ENCODE measurements around the gene SAXO1. TPM values are rescaled to one million over a fixed set of nuclear protein-coding genes. Genes with fewer than 3 reads are reported as not detected.

The SAXO1 gene
- total and polyA plus RNA-seq, 2 experiments from 2014 or later, result 0.02 TPM; not detected in 1

GRCh38 chr9:18928711-18929110 is 104.3 kb downstream of the SAXO1 start (continued):
- TF ChIP-seq ZNF462 (CRISPR knock-in tag; IDR thresholded peaks at IDR 0.05), result no peak

GRCh38 chr9:18926513-18926912 is 106.5 kb downstream of the SAXO1 start:
- no peak overlapping the region for H3K27ac ChIP-seq (ENCODE audit: low read depth)
- no peaks in the 10 kb centered on the region for H3K9me2 ChIP-seq (ENCODE audit: insufficient read depth)
- DNase-seq (ENCODE audit: low spot score) (no peak), ATAC-seq (no peak)
- H4K20me1 ChIP-seq (replicated peaks; ENCODE audit: insufficient read depth), result no peaks in the 10 kb centered on the region
- H3K9me3 Mint-ChIP-seq, result no peaks in the 10 kb centered on the region
- no peak overlapping the region for H3K27ac Mint-ChIP-seq
- H3K4me1 ChIP-seq (ENCODE audit: insufficient read depth), result no peaks in the 10 kb centered on the region
- no peaks in the 10 kb centered on the region for H3K36me3 ChIP-seq (ENCODE audit: insufficient read depth)
- H3K4me3 ChIP-seq, result no peak overlapping the region
- no peaks in the 10 kb centered on the region for H3K79me2 ChIP-seq (replicated peaks; ENCODE audit: insufficient read depth)
- no peak overlapping the region for H3K4me2 ChIP-seq
- H3K27me3 ChIP-seq (ENCODE audit: insufficient read depth), result no peaks in the 10 kb centered on the region
- H3K4me3 Mint-ChIP-seq, result no peak overlapping the region
- no peaks in the 10 kb centered on the region for H3F3A ChIP-seq (replicated peaks; ENCODE audit: low read depth)
- H3K4me1 Mint-ChIP-seq, result 0 out of 3 replicates have a peak, but pooled peaks cover under 1% of the 10 kb centered on the region
- H3K27me3 Mint-ChIP-seq (ENCODE audit: insufficient read depth, low read depth, poor library complexity), result peaks cover 6% of the 10 kb centered on the region
- no peaks in the 10 kb centered on the region for H3K36me3 Mint-ChIP-seq (ENCODE audit: low read depth)
- TF ChIP-seq EZH2phosphoT487 (IDR thresholded peaks at IDR 0.05; ENCODE audit: unreplicated experiment) (no peak), ZNF331 (CRISPR knock-in tag; IDR thresholded peaks at IDR 0.05; ENCODE audit: low read depth) (no peak), ETS1 (IDR thresholded peaks at IDR 0.05) (no peak), EZH2 (IDR thresholded peaks at IDR 0.05; ENCODE audit: low read depth, unreplicated experiment) (no peak), POLR2AphosphoS5 (IDR thresholded peaks at IDR 0.05; ENCODE audit: low read depth) (no peak), STAT1 (IDR thresholded peaks at IDR 0.05; ENCODE audit: unreplicated experiment) (no peak), REST (IDR thresholded peaks at IDR 0.05; ENCODE audit: unreplicated experiment) (no peak)
- H2AFZ ChIP-seq, result no peak overlapping the region

All from GM23338 (cell line).